DMS53 (cell line): ENCODE measurements around the gene AZU1.
"Not testable (repeated sequence)": the region's sequence is repeated elsewhere in the genome, so short reads cannot be mapped to it uniquely, and the experiment has no call there.

Source experiments
- DNase-seq: peaks from one replicate; lab custom pipeline; 2025; lab: John Stamatoyannopoulos, UW

Gene AZU1

DNA sequence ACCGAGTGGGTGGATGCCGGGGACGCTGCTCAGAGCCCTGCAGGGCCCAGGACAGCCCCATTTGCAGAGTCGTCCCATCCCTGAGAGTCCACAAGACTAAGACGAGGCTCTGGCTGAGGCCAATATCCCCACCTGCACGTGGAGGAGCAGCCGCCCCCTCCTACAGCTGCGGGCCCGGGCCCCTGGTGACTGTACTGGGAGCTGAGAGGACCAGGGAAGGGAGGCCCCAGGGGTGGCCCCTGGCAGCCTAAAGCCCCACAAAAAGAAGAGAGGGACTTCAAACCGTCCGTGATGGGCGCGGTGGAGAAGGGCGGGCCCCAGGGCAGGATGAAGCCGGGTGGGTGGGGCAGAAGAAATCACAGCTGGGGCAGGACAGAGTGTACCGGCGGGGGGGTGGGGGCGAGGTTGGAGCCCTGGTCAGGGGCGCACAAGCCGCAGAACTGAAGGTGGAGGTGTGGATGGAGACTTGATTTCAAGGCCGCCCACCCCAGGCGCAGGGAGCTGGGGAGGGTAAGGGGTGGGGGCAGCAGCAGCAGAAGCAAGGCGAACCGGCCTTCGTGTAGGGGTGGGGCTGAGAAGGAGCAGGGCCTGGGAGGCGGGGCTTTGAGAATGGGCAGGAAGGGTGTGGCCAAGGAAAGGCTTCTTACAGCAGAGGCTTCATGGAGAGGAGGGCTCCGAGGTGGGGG, 44.8 kb downstream of the AZU1 start:
- peak; percentile 27 for DNase-seq

DNA sequence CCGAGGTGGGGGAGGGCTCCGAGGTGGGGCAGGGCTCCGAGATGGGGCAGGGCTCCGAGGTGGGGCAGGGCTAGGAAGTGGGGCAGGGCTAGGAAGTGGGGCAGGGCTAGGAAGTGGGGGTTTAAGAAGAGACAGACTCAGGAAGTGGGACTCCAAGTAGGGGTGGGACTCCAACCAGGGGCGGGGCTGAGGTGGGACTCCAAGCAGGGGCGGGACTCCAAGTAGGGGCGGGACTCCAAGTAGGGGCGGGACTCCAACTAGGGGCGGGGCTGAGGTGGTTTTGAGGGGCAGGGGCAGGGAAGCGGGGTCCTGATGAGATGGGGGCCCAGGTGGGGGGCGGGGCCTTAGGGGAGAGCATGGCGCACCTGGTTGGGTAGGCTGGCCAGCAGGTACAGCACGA, 45.4 kb downstream of the AZU1 start:
- DNase-seq: no peak

DNA sequence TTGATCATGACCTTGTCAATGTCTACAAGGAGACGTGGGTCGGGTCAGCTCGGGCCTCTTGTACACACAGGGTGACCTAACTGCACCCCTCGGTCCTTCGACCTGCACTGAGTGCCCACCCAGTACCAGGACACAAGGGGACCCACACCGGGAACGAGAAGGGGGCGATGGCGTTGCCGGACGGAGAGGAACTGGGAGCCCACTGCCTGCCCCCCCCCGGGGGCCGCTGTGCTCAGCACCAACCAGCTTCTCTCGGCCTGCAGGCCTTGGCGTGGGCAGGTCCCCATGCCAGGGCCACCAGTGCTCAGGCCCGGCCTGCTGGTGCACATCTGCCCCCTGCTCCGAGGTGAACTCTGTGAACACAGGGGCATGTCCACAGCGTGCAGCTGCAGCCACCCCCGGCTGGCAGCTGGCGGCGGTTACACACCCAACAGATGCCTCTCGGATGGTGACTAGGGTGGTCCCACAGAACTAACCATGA, 46.0 kb downstream of the AZU1 start:
- DNase-seq: no peak

DNA sequence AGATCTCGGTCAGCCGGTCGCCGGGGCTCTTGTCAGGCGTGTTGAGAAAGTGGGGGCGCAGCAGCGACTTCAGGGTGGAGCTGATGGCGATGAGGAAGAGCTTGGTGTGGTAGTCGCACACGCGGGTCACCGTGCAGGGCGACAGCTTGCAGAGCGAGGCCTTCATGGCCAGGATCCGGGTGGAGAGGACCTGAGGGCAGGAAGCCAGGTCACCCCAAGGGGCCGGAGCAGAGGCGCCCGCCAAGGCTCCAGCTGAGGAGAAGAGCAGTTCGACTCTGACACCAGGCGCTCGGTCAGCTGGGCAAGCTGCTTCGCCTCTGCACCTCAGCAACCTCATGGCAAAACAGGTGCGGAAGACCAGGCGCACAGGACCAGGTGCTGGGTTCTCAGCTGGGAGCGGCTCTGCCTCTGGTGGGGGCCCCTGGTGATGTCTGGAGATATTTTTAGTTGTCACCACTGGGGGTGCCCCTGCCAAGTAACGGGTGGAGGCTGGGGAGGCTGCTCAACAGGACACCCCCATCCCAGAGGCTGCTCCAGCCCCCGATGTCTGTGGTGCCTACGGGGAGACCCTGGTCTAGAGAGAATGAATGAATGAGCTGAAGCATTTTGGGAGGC, 47.7 kb downstream of the AZU1 start:
- DNase-seq: no peak

DNA sequence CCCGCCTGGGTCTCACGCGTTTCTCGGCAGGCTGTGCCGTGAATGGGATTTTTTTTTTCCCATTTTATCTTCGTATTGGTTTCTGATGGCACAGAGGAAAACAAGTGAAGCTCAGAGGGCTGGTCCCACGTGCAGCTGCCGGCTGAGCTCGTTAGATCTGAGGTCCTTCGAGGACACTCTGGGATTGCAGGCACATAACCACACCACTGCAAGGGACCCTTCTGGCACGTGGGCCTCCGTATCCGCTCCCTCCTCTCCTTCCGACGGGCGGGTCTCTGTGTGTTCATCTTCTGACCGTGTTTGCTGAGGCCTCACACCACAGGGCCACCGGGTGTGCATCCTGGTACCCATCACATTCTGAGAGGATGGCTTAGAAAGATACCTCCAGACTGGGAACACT, 48.5 kb downstream of the AZU1 start:
- DNase-seq: no peak

DNA sequence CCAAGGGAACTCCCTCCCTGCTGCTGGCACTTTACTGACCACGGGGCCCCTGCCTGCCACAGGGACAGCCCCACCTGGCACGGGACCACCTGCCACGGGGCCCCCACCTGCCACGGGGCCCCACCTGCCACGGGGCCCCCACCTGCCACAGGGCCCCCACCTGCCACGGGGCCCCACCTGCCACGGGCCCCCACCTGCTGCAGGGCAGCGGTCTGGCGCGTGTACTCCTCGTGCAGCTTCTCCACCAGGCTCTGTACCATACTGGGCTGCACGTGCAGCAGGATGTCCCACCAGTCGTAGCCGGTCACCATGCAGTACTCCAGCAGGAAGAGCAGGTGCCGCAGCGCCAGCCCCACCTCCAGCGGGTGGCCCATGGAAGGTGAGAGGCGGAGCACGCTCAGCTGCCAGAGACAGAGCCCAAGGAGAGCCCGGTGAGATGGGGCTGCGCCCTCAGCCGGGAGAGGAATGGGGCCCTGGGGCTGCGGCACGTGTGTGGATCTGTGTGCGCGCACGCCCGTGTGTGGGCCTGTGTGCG, 49.2 kb downstream of the AZU1 start:
- DNase-seq: peak; percentile 56

DNA sequence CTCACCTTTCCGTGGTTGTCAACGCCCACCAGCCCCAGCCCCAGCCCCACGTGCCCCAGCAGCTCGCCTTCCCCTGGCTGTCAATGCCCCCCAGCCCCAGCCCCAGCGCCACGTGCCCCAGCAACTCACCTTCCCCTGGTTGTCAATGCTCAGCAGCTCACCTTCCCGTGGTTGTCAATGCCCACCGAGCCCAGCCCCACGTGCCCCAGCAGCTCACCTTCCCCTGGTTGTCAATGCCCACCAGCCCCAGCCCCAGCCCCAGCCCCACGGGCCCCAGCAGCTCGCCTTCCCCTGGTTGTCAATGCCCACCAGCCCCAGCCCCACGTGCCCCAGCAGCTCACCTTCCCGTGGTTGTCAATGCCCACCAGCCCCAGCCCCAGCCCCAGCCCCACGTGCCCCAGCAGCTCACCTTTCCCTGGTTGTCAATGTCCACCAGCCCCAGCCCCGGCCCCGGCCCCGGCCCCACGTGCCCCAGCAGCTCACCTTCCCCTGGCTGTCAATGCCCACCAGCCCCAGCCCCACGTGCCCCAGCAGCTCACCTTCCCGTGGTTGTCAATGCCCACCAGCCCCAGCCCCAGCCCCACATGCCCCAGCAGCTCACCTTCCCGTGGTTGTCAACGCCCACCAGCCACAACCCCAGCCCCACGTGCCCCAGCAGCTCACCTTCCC, 50.5 kb downstream of the AZU1 start:
- DNase-seq: not testable (repeated sequence)

DNA sequence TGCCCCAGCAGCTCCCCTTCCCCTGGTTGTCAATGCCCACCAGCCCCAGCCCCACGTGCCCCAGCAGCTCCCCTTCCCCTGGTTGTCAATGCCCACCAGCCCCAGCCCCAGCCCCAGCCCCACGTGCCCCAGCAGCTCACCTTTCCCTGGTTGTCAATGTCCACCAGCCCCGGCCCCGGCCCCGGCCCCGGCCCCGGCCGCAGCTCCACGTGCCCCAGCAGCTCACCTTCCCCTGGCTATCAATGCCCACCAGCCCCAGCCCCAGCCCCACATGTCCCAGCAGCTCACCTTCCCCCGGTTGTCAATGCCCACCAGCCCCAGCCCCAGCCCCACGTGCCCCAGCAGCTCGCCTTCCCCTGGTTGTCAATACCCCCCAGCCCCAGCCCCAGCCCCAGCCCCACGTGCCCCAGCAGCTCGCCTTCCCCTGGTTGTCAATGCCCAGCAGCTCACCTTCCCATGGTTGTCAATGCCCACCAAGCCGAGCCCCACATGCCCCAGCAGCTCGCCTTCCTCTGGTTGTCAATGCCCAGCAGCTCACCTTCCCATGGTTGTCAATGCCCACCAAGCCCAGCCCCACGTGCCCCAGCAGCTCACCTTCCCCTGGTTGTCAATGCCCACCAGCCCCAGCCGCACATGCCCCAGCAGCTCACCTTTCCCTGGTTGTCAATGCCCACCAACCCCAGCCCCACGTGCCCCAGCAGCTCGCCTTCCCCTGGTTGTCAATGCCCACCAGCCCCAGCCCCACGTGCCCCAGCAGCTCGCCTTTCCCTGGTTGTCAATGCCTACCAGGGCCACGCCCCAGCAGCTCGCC, 51.3 kb downstream of the AZU1 start:
- not testable (repeated sequence) for DNase-seq

DNA sequence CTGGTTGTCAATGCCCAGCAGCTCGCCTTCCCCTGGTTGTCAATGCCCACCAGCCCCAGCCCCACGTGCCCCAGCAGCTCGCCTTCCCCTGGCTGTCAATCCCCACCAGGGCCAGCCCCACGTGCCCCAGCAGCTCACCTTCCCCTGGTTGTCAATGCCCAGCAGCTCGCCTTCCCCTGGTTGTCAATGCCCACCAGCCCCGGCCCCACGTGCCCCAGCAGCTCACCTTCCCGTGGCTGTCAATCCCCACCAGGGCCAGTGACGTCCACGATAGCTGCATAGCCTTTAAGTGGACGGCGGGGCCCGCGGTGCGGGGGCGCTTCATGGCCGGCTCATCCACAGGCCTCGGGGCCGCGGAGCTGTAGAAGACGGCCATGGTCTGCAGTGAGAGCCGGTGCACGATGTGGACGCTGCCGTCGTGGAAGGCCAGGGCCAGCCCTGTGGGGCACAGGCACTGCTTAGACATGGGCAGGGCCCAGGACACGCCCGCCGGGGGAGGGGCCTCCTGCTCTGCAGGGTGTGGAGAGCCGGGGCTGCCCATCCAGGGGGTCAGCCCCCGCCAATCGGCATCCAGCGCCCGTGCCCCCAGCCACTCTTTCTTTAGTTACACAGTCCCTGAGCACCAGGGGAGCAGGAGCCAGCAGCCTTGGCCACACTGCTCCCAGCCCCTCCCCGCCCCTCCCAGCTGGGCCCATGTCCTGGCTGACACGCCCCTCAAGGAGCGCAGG, 52.2 kb downstream of the AZU1 start:
- no peak for DNase-seq
